Measurements from ENCODE around the gene NEUROD6.

GRCh38 chr7:31368620-31369019, 28.1 kb upstream of the NEUROD6 start:
- TF ChIP-seq TAF1 (IDR thresholded peaks at IDR 0.05; ENCODE audit: low read depth) (no peak), CTCF (IDR thresholded peaks at IDR 0.05; ENCODE audit: poor library complexity, severe bottlenecking) (no peak), SMC3 (conservative IDR thresholded peaks at IDR 0.05; ENCODE audit: poor library complexity) (no peak), POLR2AphosphoS5 (IDR thresholded peaks at IDR 0.05) (no peak), EZH2 (IDR thresholded peaks at IDR 0.05; ENCODE audit: borderline replicate concordance, insufficient read depth, low read length, poor library complexity, severe bottlenecking) (no peak), EP300 (conservative IDR thresholded peaks at IDR 0.05; ENCODE audit: poor library complexity, severe bottlenecking) (no peak), RAD21 (conservative IDR thresholded peaks at IDR 0.05) (no peak)
